GM23248 (cell line): ENCODE data around the gene PHOSPHO2. TPM values are rescaled to one million over a fixed set of nuclear protein-coding genes. Genes with fewer than 3 reads are reported as not detected.

ENCODE experiments used
- DNase-seq: peaks from one replicate; pipeline ENCODE4 v3.0.0-alpha.2; 2015
- H2AFZ ChIP-seq: fragments of 200-600 bp; sonication (generic); 2 replicates; pipeline ENCODE4 v1.6.1; 2016; ENCODE audit warnings: antibody characterized with exemption
- H3F3A ChIP-seq: fragments of 200-600 bp; sonication (generic); 2 replicates; pipeline ENCODE4 v1.6.1; 2016; ENCODE audit warnings: mild to moderate bottlenecking, antibody characterized with exemption, mixed run types; ENCODE audit not compliant: insufficient read depth
- H3K27ac ChIP-seq: fragments of 200-600 bp; sonication (generic); 2 replicates; pipeline ENCODE4 v1.5.1; 2016; ENCODE audit warnings: mild to moderate bottlenecking
- H3K27me3 ChIP-seq: fragments of 200-600 bp; sonication (generic); replicated peaks from 2 replicates; pipeline ENCODE4 v1.6.1; 2016; ENCODE audit warnings: mild to moderate bottlenecking; ENCODE audit not compliant: insufficient read depth
- H3K36me3 ChIP-seq: fragments of 200-600 bp; sonication (generic); 2 replicates; pipeline ENCODE4 v1.6.1; 2016; ENCODE audit warnings: low read depth, mild to moderate bottlenecking
- H3K4me1 ChIP-seq: fragments of 200-600 bp; sonication (generic); 2 replicates; pipeline ENCODE4 v1.6.1; 2016; ENCODE audit warnings: mild to moderate bottlenecking; ENCODE audit not compliant: insufficient read depth
- H3K4me2 ChIP-seq: fragments of 200-600 bp; sonication (generic); one replicate; pipeline ENCODE4 v1.6.1; 2016; ENCODE audit warnings: mild to moderate bottlenecking; ENCODE audit not compliant: unreplicated experiment
- H3K4me3 ChIP-seq: fragments of 200-600 bp; sonication (generic); 2 replicates; pipeline ENCODE4 v1.5.1; 2016; ENCODE audit warnings: mild to moderate bottlenecking
- H3K79me2 ChIP-seq: fragments of 200-600 bp; sonication (generic); 2 replicates; pipeline ENCODE4 v1.6.1; 2016; ENCODE audit warnings: mild to moderate bottlenecking; ENCODE audit not compliant: insufficient read depth
- H3K9ac ChIP-seq: fragments of 200-600 bp; sonication (generic); 2 replicates; pipeline ENCODE4 v1.6.1; 2016; ENCODE audit warnings: mild to moderate bottlenecking
- H3K9me2 ChIP-seq: fragments of 200-600 bp; sonication (generic); 2 replicates; pipeline ENCODE4 v1.6.1; 2016; ENCODE audit warnings: mixed run types, mild to moderate bottlenecking, moderate library complexity; ENCODE audit not compliant: insufficient read depth
- H3K9me3 ChIP-seq: fragments of 200-600 bp; sonication (generic); one replicate; pipeline ENCODE4 v1.6.1; 2017; ENCODE audit warnings: low read depth
- H4K20me1 ChIP-seq: fragments of 200-600 bp; sonication (generic); 2 replicates; pipeline ENCODE4 v1.6.0; 2016; ENCODE audit not compliant: insufficient read depth
- EZH2 ChIP-seq: fragments of 200-600 bp; sonication (generic); IDR thresholded peaks from 2 replicates; pipeline ENCODE4 v1.6.1; 2018; ENCODE audit warnings: antibody characterized with exemption, mild to moderate bottlenecking; ENCODE audit not compliant: insufficient read depth, poor library complexity, severe bottlenecking
- EZH2phosphoT487 ChIP-seq: fragments of 200-600 bp; sonication (generic); IDR thresholded peaks from 2 replicates; pipeline ENCODE4 v1.6.1; 2018; ENCODE audit warnings: antibody characterized with exemption, moderate library complexity, mild to moderate bottlenecking, low read depth; ENCODE audit not compliant: insufficient read depth
- WGBS, 2 experiments: methylation state at CpG; one replicate each; pipeline ENCODE4 v1.1.6; 2015 to 2017; ENCODE audit warnings: low lambda C conversion rate in 2 of 2, low coverage in 1 of 2; ENCODE audit errors: missing lambda C conversion rate in 2 of 2; 5-methylcytosine and 5-hydroxymethylcytosine counted together
- in situ Hi-C: fragments of 300-500 bp; cut with MboI; formaldehyde crosslinking; loops from 2 replicates; pipeline ENCODE4 v1.15.0; 2020
- polyA plus RNA-seq: library from polyadenylated mRNA; unstranded; fragments of >200 nt; fragmentation: Nextera tagmentation; extraction: Ambion mirVana; gene quantifications from 2 replicates; pipeline ENCODE4 v1.2.1, GENCODE V29; 2016
- total RNA-seq: library from RNA; depleted of rRNA; stranded (reverse); fragments of >200 nt; shearing (Covaris generic); gene quantifications from 2 replicates; pipeline ENCODE4 v1.2.3, GENCODE V29; 2014

PHOSPHO2 gene
- total and polyA plus RNA-seq, 2 experiments from 2014 or later, result 0.86 to 3.6 TPM

- no peaks in the 10 kb centered on the region for H3K9me3 ChIP-seq
- no peak overlapping the region for H3K4me2 ChIP-seq
- no peak for DNase-seq
- no peaks in the 10 kb centered on the region for H3K36me3 ChIP-seq
- H3F3A ChIP-seq, result no peaks in the 10 kb centered on the region
- H3K27ac ChIP-seq, result no peak overlapping the region
- no peak for TF ChIP-seq EZH2phosphoT487
- TF ChIP-seq EZH2, result no peak
- 90 to 98% methylated on average over 4 of the region's 4 CpGs for WGBS, 2 experiments
- H3K4me1 ChIP-seq, result peaks cover 12% of the 10 kb centered on the region
- H3K9me2 ChIP-seq, result no peaks in the 10 kb centered on the region
- in situ Hi-C loops, result no loop called here
- no peak overlapping the region for H3K9ac ChIP-seq
- no peak overlapping the region for H3K4me3 ChIP-seq
- no peaks in the 10 kb centered on the region for H3K79me2 ChIP-seq
- H3K27me3 ChIP-seq, result no peaks in the 10 kb centered on the region
- H4K20me1 ChIP-seq, result no peaks in the 10 kb centered on the region
- no peak overlapping the region for H2AFZ ChIP-seq
Observed at GRCh38 chr2:169717691-169718063, 23.4 kb downstream of the PHOSPHO2 start.

- Histone ChIP-seq H3K4me1 (peaks cover 12% of the 10 kb centered on the region), H4K20me1 (no peaks in the 10 kb centered on the region), H3K27ac (no peak overlapping the region), H3K9me3 (no peaks in the 10 kb centered on the region), H3K9me2 (no peaks in the 10 kb centered on the region), H3K79me2 (no peaks in the 10 kb centered on the region), H2AFZ (no peak overlapping the region), H3K4me2 (no peak overlapping the region), H3K36me3 (no peaks in the 10 kb centered on the region), H3K27me3 (no peaks in the 10 kb centered on the region), H3K9ac (no peak overlapping the region), H3F3A (no peaks in the 10 kb centered on the region), H3K4me3 (no peak overlapping the region)
- no peak for DNase-seq
- WGBS, 2 experiments, result 81 to 88% methylated on average over 2 of the region's 2 CpGs
- in situ Hi-C loops, result no loop called here
- TF ChIP-seq EZH2phosphoT487 (no peak), EZH2 (no peak)
Observed at GRCh38 chr2:169718930-169719504, 24.7 kb downstream of the PHOSPHO2 start.

GRCh38 chr2:169721016-169721415, 26.7 kb downstream of the PHOSPHO2 start:
- no peak for TF ChIP-seq EZH2
- TF ChIP-seq EZH2phosphoT487, result no peak
- no peak overlapping the region for H3K4me2 ChIP-seq
- H3K9ac ChIP-seq, result no peak overlapping the region
- no peaks in the 10 kb centered on the region for H3K9me3 ChIP-seq
- no peak overlapping the region for H3K4me3 ChIP-seq
- no peaks in the 10 kb centered on the region for H3K9me2 ChIP-seq
- H3F3A ChIP-seq, result no peaks in the 10 kb centered on the region
- 48 to 59% methylated on average over 3 of the region's 3 CpGs for WGBS, 2 experiments
- H3K79me2 ChIP-seq, result no peaks in the 10 kb centered on the region
- in situ Hi-C loops, result no loop called here
- H2AFZ ChIP-seq, result no peak overlapping the region
- no peaks in the 10 kb centered on the region for H3K27me3 ChIP-seq
- no peak for DNase-seq
- no peaks in the 10 kb centered on the region for H3K36me3 ChIP-seq
- H3K4me1 ChIP-seq, result peaks cover 4% of the 10 kb centered on the region; the same call in 1 of the 2 replicates
- no peaks in the 10 kb centered on the region for H4K20me1 ChIP-seq
- no peak overlapping the region for H3K27ac ChIP-seq

GRCh38 chr2:169727065-169727464, 32.8 kb downstream of the PHOSPHO2 start:
- WGBS, 2 experiments, result 87 to 92% methylated on average over 5 of the region's 5 CpGs

GRCh38 chr2:169729274-169729605, 35.0 kb downstream of the PHOSPHO2 start:
- no peak overlapping the region for H3K27ac ChIP-seq
- no peaks in the 10 kb centered on the region for H3K79me2 ChIP-seq
- no peak for TF ChIP-seq EZH2
- TF ChIP-seq EZH2phosphoT487, result no peak
- H3K27me3 ChIP-seq, result no peaks in the 10 kb centered on the region
- no peaks in the 10 kb centered on the region for H3F3A ChIP-seq
- no peaks in the 10 kb centered on the region for H4K20me1 ChIP-seq
- no peak overlapping the region for H2AFZ ChIP-seq
- no peaks in the 10 kb centered on the region for H3K4me1 ChIP-seq
- DNase-seq, result no peak
- no peaks in the 10 kb centered on the region for H3K36me3 ChIP-seq
- no peaks in the 10 kb centered on the region for H3K9me3 ChIP-seq
- no peak overlapping the region for H3K4me2 ChIP-seq
- WGBS, 2 experiments, result 100% methylated on average over 1 of the region's 1 CpG
- H3K9me2 ChIP-seq, result no peaks in the 10 kb centered on the region
- H3K4me3 ChIP-seq, result no peak overlapping the region
- H3K9ac ChIP-seq, result no peak overlapping the region
- in situ Hi-C loops, result no loop called here

More at GRCh38 chr2:169727065-169727464, 32.8 kb downstream of the PHOSPHO2 start:
- no peaks in the 10 kb centered on the region for H4K20me1 ChIP-seq
- no peak overlapping the region for H3K4me2 ChIP-seq
- no peaks in the 10 kb centered on the region for H3K9me3 ChIP-seq
- no peaks in the 10 kb centered on the region for H3K36me3 ChIP-seq
- no peak overlapping the region for H3K27ac ChIP-seq
- no peaks in the 10 kb centered on the region for H3K27me3 ChIP-seq
- no peak for DNase-seq
- H3K4me1 ChIP-seq, result no peaks in the 10 kb centered on the region
- H3K9me2 ChIP-seq, result no peaks in the 10 kb centered on the region
- in situ Hi-C loops, result no loop called here
- no peak overlapping the region for H2AFZ ChIP-seq
- H3F3A ChIP-seq, result no peaks in the 10 kb centered on the region
- no peak overlapping the region for H3K4me3 ChIP-seq
- no peak overlapping the region for H3K9ac ChIP-seq
- TF ChIP-seq EZH2phosphoT487 (no peak), EZH2 (no peak)
- no peaks in the 10 kb centered on the region for H3K79me2 ChIP-seq
